COLO668 (cell line): ENCODE results near the gene RASA4B.
"Not testable (repeated sequence)": the region's sequence is repeated elsewhere in the genome, so short reads cannot be mapped to it uniquely, and the experiment has no call there.

Experiments
- DNase-seq: peaks from one replicate; lab custom pipeline; 2025; ENCODE audit not compliant: unreplicated experiment; lab: John Stamatoyannopoulos, UW

The RASA4B gene

GRCh38 chr7:102517550-102518147 is at the start of gene RASA4B:
TSS of gene RASA4B (minus strand) at chr7:102517777. CDS start at chr7:102517710, 67 bp downstream.
- DNase-seq = not testable (repeated sequence)

- not testable (repeated sequence) for DNase-seq
Measured at GRCh38 chr7:102550808-102551422, 33.3 kb upstream of the RASA4B start, which contains the start of gene SPDYE2. TSS of gene SPDYE2 (plus strand) at chr7:102551226. CDS start at chr7:102553256, 2,030 bp downstream.

- DNase-seq = not testable (repeated sequence)
Measured at GRCh38 chr7:102546353-102546752, 28.8 kb upstream of the RASA4B start.

GRCh38 chr7:102545288-102545687 is 27.7 kb upstream of the RASA4B start:
- DNase-seq = not testable (repeated sequence)

GRCh38 chr7:102544372-102544771 is 26.8 kb upstream of the RASA4B start:
- not testable (repeated sequence) for DNase-seq

GRCh38 chr7:102543596-102543995 is 26.0 kb upstream of the RASA4B start, which contains the start of gene UPK3BL2:
TSS of gene UPK3BL2 (minus strand) at chr7:102543696. CDS start at chr7:102543636, 60 bp downstream.
- not testable (repeated sequence) for DNase-seq

- DNase-seq = not testable (repeated sequence)
Measured at GRCh38 chr7:102542771-102543170, 25.2 kb upstream of the RASA4B start.

GRCh38 chr7:102542083-102542482 is 24.5 kb upstream of the RASA4B start:
- not testable (repeated sequence) for DNase-seq

GRCh38 chr7:102540604-102541003 is 23.0 kb upstream of the RASA4B start:
- DNase-seq = not testable (repeated sequence)

GRCh38 chr7:102535062-102535615 is 17.6 kb upstream of the RASA4B start:
- not testable (repeated sequence) for DNase-seq

- DNase-seq = not testable (repeated sequence)
Measured at GRCh38 chr7:102532127-102532526, 14.6 kb upstream of the RASA4B start.

- DNase-seq = not testable (repeated sequence)
Measured at GRCh38 chr7:102531583-102531982, 14.0 kb upstream of the RASA4B start.

GRCh38 chr7:102527822-102528793 is 10.5 kb upstream of the RASA4B start:
- DNase-seq = not testable (repeated sequence)

GRCh38 chr7:102527182-102527581 is 9.6 kb upstream of the RASA4B start:
- DNase-seq = not testable (repeated sequence)

GRCh38 chr7:102524803-102525202 is 7.2 kb upstream of the RASA4B start:
- not testable (repeated sequence) for DNase-seq

GRCh38 chr7:102520797-102521196 is 3.2 kb upstream of the RASA4B start:
- not testable (repeated sequence) for DNase-seq

- DNase-seq = not testable (repeated sequence)
Measured at GRCh38 chr7:102516951-102517350, 626 bp downstream of the RASA4B start.

GRCh38 chr7:102515889-102516288 is 1.7 kb downstream of the RASA4B start:
- not testable (repeated sequence) for DNase-seq

- DNase-seq = not testable (repeated sequence)
Measured at GRCh38 chr7:102514881-102515721, 2.5 kb downstream of the RASA4B start.
